K562 (cell line): ENCODE data around the gene CDK11B. TPM values are rescaled to one million over a fixed set of nuclear protein-coding genes. Genes with fewer than 3 reads are reported as not detected.
A peak's percentile ranks its signal among the peaks of the same experiment; 100 is the strongest.

Source experiments
- ATF1 ChIP-seq, 2 experiments: fragments of 450-650 bp in 1 of 2; IDR thresholded peaks; 2 replicates each; pipeline ENCODE4 v1.6.1; 2016; ENCODE audit warnings: missing compliant biosample characterization in 1 of 2, missing genetic modification characterization in 1 of 2
- CREB1 ChIP-seq, 2 experiments: sonication (generic) in 1 of 2; formaldehyde crosslinking in 1 of 2; IDR thresholded peaks; 2 replicates each; pipeline versions ENCODE4 v1.6.1 to v1.8.0; 2012 to 2022; ENCODE audit warnings: inconsistent platforms in 1 of 2, mild to moderate bottlenecking in 1 of 2, missing genetic modification reagents in 1 of 2, moderate library complexity in 1 of 2
- GMEB1 ChIP-seq: fragments of 250-450 bp; sonication (Bioruptor Pico); IDR thresholded peaks from 2 replicates; pipeline ENCODE4 v1.4.0; 2020; ENCODE audit warnings: mild to moderate bottlenecking
- HMG20B ChIP-seq: fragments of 250-450 bp; sonication (Bioruptor Pico); IDR thresholded peaks from 2 replicates; pipeline ENCODE4 v1.5.0; 2021; ENCODE audit warnings: mild to moderate bottlenecking
- KLF13 ChIP-seq: fragments of 450-650 bp; IDR thresholded peaks from 2 replicates; pipeline ENCODE4 v1.6.1; 2016; ENCODE audit warnings: missing genetic modification characterization, low read depth, mild to moderate bottlenecking, missing compliant biosample characterization, moderate library complexity, borderline replicate concordance
- MYBL2 ChIP-seq, 2 experiments: fragments of 450-650 bp in 1 of 2; sonication (generic) in 1 of 2; formaldehyde crosslinking in 1 of 2; IDR thresholded peaks; 2 replicates each; pipeline versions ENCODE4 v1.6.1 to v1.8.1; 2017 to 2022; ENCODE audit warnings: borderline replicate concordance in 1 of 2, inconsistent platforms in 1 of 2, low read depth in 1 of 2, mild to moderate bottlenecking in 1 of 2, missing genetic modification reagents in 1 of 2, moderate library complexity in 1 of 2
- MYC ChIP-seq, 2 experiments: fragments of 250-450 bp in 1 of 2; sonication (Bioruptor Pico) in 1 of 2; IDR thresholded peaks; 2 replicates each; pipeline versions ENCODE4 v1.5.1 to v1.6.1; 2012 to 2021; ENCODE audit warnings: low read depth in 2 of 2, borderline replicate concordance in 1 of 2, improper control_type of control experiment in 1 of 2, low read length in 1 of 2, mild to moderate bottlenecking in 1 of 2, moderate library complexity in 1 of 2
- POLR2G ChIP-seq: fragments of 200-400 bp; formaldehyde crosslinking; IDR thresholded peaks from 2 replicates; pipeline ENCODE4 v1.6.1; 2017; ENCODE audit warnings: low read depth, mild to moderate bottlenecking, antibody characterized with exemption, low read length, moderate library complexity
- RBFOX2 ChIP-seq: fragments of 200-400 bp; formaldehyde crosslinking; IDR thresholded peaks from 2 replicates; pipeline ENCODE4 v1.6.1; 2017; ENCODE audit warnings: low read depth, mild to moderate bottlenecking, low read length, moderate library complexity
- RCOR1 ChIP-seq, 2 experiments: IDR thresholded peaks; 2 replicates each; pipeline ENCODE4 v1.6.1; 2012; ENCODE audit warnings: low read depth in 2 of 2, low read length in 2 of 2, borderline replicate concordance in 1 of 2, improper control_type of control experiment in 1 of 2
- SNIP1 ChIP-seq: fragments of 450-650 bp; IDR thresholded peaks from 2 replicates; pipeline ENCODE4 v1.7.1; 2017; ENCODE audit warnings: low read depth, mild to moderate bottlenecking
- STAG1 ChIP-seq: sonication (generic); formaldehyde crosslinking; IDR thresholded peaks from 2 replicates; pipeline ENCODE4 v1.5.0; 2020; ENCODE audit warnings: missing genetic modification reagents, borderline replicate concordance
- ZNF316 ChIP-seq: fragments of 450-650 bp; IDR thresholded peaks from 2 replicates; pipeline ENCODE4 v1.6.1; 2016
- polyA plus RNA-seq, 8 experiments: library from polyadenylated mRNA; depleted of rRNA in 4 of 8; stranded (reverse) in 5 of 8; unstranded in 3 of 8; fragments of >200 nt; fragmentation: Nextera tagmentation in 2 of 8; fragmentation: Illumina TruSeq in 1 of 8; extraction: Ambion mirVana in 2 of 8; extraction: Trizol in 1 of 8; gene quantifications; 2 replicates each; pipeline versions ENCODE4 v1.2.1 to v1.2.3, GENCODE V29; 2011 to 2014; ENCODE audit warnings: inconsistent platforms in 1 of 8, missing spikeins in 1 of 8
- total RNA-seq, 7 experiments: library from RNA; depleted of rRNA in 6 of 7; stranded (reverse); fragments of >200 nt in 6 of 7; fragmentation: Illumina TruSeq in 2 of 7; extraction: Trizol in 2 of 7; gene quantifications; 2 replicates each; pipeline versions ENCODE4 v1.2.1 to v1.2.3, GENCODE V29; 2011 to 2021; ENCODE audit warnings: low replicate concordance in 1 of 7
- TF ChIP-seq, protein P1 (sequence below), 2 experiments: fragments of 450-650 bp in 1 of 2; sonication (generic) in 1 of 2; formaldehyde crosslinking in 1 of 2; IDR thresholded peaks; 2 replicates each; pipeline versions ENCODE4 v1.7.1 to v1.9.0; 2016 to 2022; ENCODE audit warnings: inconsistent platforms in 1 of 2, mild to moderate bottlenecking in 1 of 2, missing genetic modification reagents in 1 of 2

Gene CDK11B
- total and polyA plus RNA-seq, 9 of the 15 experiments (the other 6 are each of a cell fraction or from before 2014, with no cell fraction given), result 2.8 to 52.2 (median 19.5) TPM

GRCh38 chr1:1615256-1616044 lies 43.4 kb downstream of the CDK11B start, which contains the start of gene MIB2 (continued):
- TF ChIP-seq, protein P1, sequence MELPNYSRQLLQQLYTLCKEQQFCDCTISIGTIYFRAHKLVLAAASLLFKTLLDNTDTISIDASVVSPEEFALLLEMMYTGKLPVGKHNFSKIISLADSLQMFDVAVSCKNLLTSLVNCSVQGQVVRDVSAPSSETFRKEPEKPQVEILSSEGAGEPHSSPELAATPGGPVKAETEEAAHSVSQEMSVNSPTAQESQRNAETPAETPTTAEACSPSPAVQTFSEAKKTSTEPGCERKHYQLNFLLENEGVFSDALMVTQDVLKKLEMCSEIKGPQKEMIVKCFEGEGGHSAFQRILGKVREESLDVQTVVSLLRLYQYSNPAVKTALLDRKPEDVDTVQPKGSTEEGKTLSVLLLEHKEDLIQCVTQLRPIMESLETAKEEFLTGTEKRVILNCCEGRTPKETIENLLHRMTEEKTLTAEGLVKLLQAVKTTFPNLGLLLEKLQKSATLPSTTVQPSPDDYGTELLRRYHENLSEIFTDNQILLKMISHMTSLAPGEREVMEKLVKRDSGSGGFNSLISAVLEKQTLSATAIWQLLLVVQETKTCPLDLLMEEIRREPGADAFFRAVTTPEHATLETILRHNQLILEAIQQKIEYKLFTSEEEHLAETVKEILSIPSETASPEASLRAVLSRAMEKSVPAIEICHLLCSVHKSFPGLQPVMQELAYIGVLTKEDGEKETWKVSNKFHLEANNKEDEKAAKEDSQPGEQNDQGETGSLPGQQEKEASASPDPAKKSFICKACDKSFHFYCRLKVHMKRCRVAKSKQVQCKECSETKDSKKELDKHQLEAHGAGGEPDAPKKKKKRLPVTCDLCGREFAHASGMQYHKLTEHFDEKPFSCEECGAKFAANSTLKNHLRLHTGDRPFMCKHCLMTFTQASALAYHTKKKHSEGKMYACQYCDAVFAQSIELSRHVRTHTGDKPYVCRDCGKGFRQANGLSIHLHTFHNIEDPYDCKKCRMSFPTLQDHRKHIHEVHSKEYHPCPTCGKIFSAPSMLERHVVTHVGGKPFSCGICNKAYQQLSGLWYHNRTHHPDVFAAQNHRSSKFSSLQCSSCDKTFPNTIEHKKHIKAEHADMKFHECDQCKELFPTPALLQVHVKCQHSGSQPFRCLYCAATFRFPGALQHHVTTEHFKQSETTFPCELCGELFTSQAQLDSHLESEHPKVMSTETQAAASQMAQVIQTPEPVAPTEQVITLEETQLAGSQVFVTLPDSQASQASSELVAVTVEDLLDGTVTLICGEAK (IDR thresholded peaks at IDR 0.05), result peak; percentile 95
- TF ChIP-seq, protein P1 (CRISPR knock-in tag; IDR thresholded peaks at IDR 0.05), result no peak
- TF ChIP-seq POLR2G (peak; percentile 96), STAG1 (CRISPR knock-in tag) (peak; percentile 61), RCOR1 (IDR thresholded peaks at IDR 0.05; ENCODE audit: borderline replicate concordance in 1 of 2, low read depth in 2 of 2, low read length in 2 of 2) (0 out of 4 replicates have a peak, but pooled peaks of 1 of the 2 experiments have one; percentile 47), SNIP1 (no peak), ATF1 (CRISPR knock-in tag; IDR thresholded peaks at IDR 0.05) (peak; percentile 98), ATF1 (tag; IDR thresholded peaks at IDR 0.05) (peak; percentile 99), HMG20B (CRISPR knock-in tag) (no peak), GMEB1 (peak; percentile 88), CREB1 (IDR thresholded peaks at IDR 0.05) (peak; percentile 99), CREB1 (CRISPR knock-in tag; IDR thresholded peaks at IDR 0.05) (peak; percentile 99), ZNF316 (peak; percentile 32; the same call in 1 of the 2 replicates), KLF13 (tag) (peak; percentile 53; the same call in 1 of the 2 replicates), MYC (IDR thresholded peaks at IDR 0.05; ENCODE audit: low read depth, low read length) (peak; percentile 80), MYC (CRISPR knock-in tag; IDR thresholded peaks at IDR 0.05; ENCODE audit: borderline replicate concordance, low read depth) (no peak), MYBL2 (IDR thresholded peaks at IDR 0.05; ENCODE audit: low read depth) (no peak), MYBL2 (CRISPR knock-in tag; IDR thresholded peaks at IDR 0.05; ENCODE audit: borderline replicate concordance) (no peak), RBFOX2 (peak; percentile 92)
